ENCODE results near the gene KCTD15. TPM values are rescaled to one million over a fixed set of nuclear protein-coding genes. Genes with fewer than 3 reads are reported as not detected.

The KCTD15 gene
- total and polyA plus RNA-seq, 2 donors (not counting 3 experiments of a cell fraction or from before 2014, with no cell fraction given), result 49.5 to 51.8 TPM

GRCh38 chr19:33770107-33770506 is 26.6 kb upstream of the KCTD15 start:
- dilution Hi-C loops (cut with MboI; ENCODE audit: extremely low pct_ligation_motif_present, low sequenced_read_pairs) (no loop called here), intact Hi-C loops (cut with micrococcal nuclease) (loop anchor here (2.0 kb wide), 1 partner anchor 527 kb away; no protein-coding TSS in a partner anchor)
- no peak for DNase-seq (ENCODE audit: low read depth, low spot score)
- H3K9me3 ChIP-seq (replicated peaks; ENCODE audit: control insufficient read depth, insufficient read depth, low read length), result no peaks in the 10 kb centered on the region
- ChIA-PET CTCF (interaction anchor here (1.2 to 8.7 kb wide), 8 partner anchors 8 to 534 kb away, joined by 3 to 284 read pairs (median 27); no protein-coding TSS in a partner anchor), POLR2A (interaction anchor here (0.6 kb wide), 1 partner anchor 16 kb away, joined by 6 read pairs; no protein-coding TSS in a partner anchor)
- TF ChIP-seq CTCF (IDR thresholded peaks at IDR 0.05; ENCODE audit: extremely low read depth in 1 of 2, insufficient read depth in 1 of 2, low read depth in 1 of 2, low read length in 2 of 2) (no peak), FOS (IDR thresholded peaks at IDR 0.05; ENCODE audit: borderline replicate concordance, insufficient read depth, low read length) (no peak), EZH2 (IDR thresholded peaks at IDR 0.05; ENCODE audit: borderline replicate concordance, low read depth, low read length, severe bottlenecking) (no peak), GATA2 (IDR thresholded peaks at IDR 0.05; ENCODE audit: insufficient read depth, insufficient read length, low read depth, low read length) (no peak)
- BruUV-seq (replicated peaks), result no TSS peak
- H4K20me1 ChIP-seq (replicated peaks; ENCODE audit: control insufficient read depth, extremely low read depth, insufficient read depth, low read length), result no peaks in the 10 kb centered on the region
- no peaks in the 10 kb centered on the region for H3K9me1 ChIP-seq (replicated peaks; ENCODE audit: control insufficient read depth, extremely low read depth, insufficient read depth, low read length)
- H3K27me3 ChIP-seq (ENCODE audit: control insufficient read depth in 2 of 2, insufficient read depth in 2 of 2, low read length in 2 of 2), result no peaks in the 10 kb centered on the region
- no peak overlapping the region for H3K27ac ChIP-seq (ENCODE audit: insufficient read depth, low read depth, low read length)
- no peak overlapping the region for H3K4me2 ChIP-seq (ENCODE audit: insufficient read depth, low read length)
- no peak overlapping the region for H3K4me3 ChIP-seq (replicated peaks in 1 of 3; ENCODE audit: insufficient read depth in 1 of 3, low read depth in 1 of 3, low read length in 3 of 3)
- no peak for FAIRE-seq
- no peaks in the 10 kb centered on the region for H3K36me3 ChIP-seq (ENCODE audit: control insufficient read depth in 2 of 2, extremely low read depth in 1 of 2, insufficient read depth in 2 of 2, low read length in 2 of 2)
- no peak overlapping the region for H3K9ac ChIP-seq (replicated peaks; ENCODE audit: extremely low read depth, insufficient read depth, low read length)
- H3K79me2 ChIP-seq (ENCODE audit: control insufficient read depth, insufficient read depth, low read length), result no peaks in the 10 kb centered on the region
- no peak overlapping the region for H2AFZ ChIP-seq (ENCODE audit: low read depth, low read length)
- H3K4me1 ChIP-seq (ENCODE audit: control insufficient read depth, extremely low read depth, insufficient read depth, low read length), result no peaks in the 10 kb centered on the region
